Endothelial cell of umbilical vein (primary cell): ENCODE results near the gene SPEN. TPM values are rescaled to one million over a fixed set of nuclear protein-coding genes. Genes with fewer than 3 reads are reported as not detected.
A peak's percentile ranks its signal among the peaks of the same experiment; 100 is the strongest.

Experiments used
- BruUV-seq: library from RNA; stranded (reverse); fragments of 400-500 nt; replicated peaks from 2 replicates; lab custom pipeline; 2021; lab: Mats Ljungman, UMichigan
- CTCF ChIA-PET: fragments of 300-600, 350-600 bp; sonication (Branson Sonifier 250); formaldehyde crosslinking; loops from one replicate; lab custom pipeline; 2021; ENCODE audit warnings: antibody characterized with exemption, inconsistent platforms; lab: Charles Lee
- POLR2A ChIA-PET: fragments of 300-600, 350-600 bp; sonication (Branson Sonifier 250); formaldehyde crosslinking; loops from one replicate; lab custom pipeline; 2021; ENCODE audit warnings: antibody characterized with exemption, inconsistent platforms; lab: Charles Lee
- DNase-seq: peaks from one replicate; pipeline ENCODE4 v3.0.0-alpha.2; 2011; ENCODE audit warnings: low read depth, low spot score
- FAIRE-seq: peaks from 2 replicates; lab custom pipeline; 2011; peaks lifted over from hg19 to GRCh38; lab: Jason Lieb, UNC
- H2AFZ ChIP-seq: 2 replicates; pipeline ENCODE4 v1.6.0; 2012; ENCODE audit warnings: low read depth, low read length, control low read depth, inconsistent platforms
- H3K27ac ChIP-seq: 2 replicates; pipeline ENCODE4 v1.5.1; 2011; ENCODE audit warnings: low read depth, mild to moderate bottlenecking, control low read depth, low read length, moderate library complexity; ENCODE audit not compliant: insufficient read depth
- H3K27me3 ChIP-seq, 2 experiments: 2 replicates each; pipeline versions ENCODE4 v1.6.0 to v1.6.1; 2011; ENCODE audit warnings: low read length in 2 of 2, mixed read lengths in 1 of 2; ENCODE audit not compliant: control insufficient read depth in 2 of 2, insufficient read depth in 2 of 2
- H3K36me3 ChIP-seq, 2 experiments: 2 replicates in 1 of 2; 3 replicates in 1 of 2; pipeline ENCODE4 v1.5.1; 2011; ENCODE audit warnings: low read length in 2 of 2, mild to moderate bottlenecking in 1 of 2, moderate library complexity in 1 of 2; ENCODE audit not compliant: control insufficient read depth in 2 of 2, insufficient read depth in 2 of 2; ENCODE audit errors: extremely low read depth in 1 of 2
- H3K4me1 ChIP-seq: 3 replicates; pipeline ENCODE4 v1.5.1; 2011; ENCODE audit warnings: mild to moderate bottlenecking, low read length; ENCODE audit not compliant: control insufficient read depth, insufficient read depth; ENCODE audit errors: extremely low read depth
- H3K4me2 ChIP-seq: 2 replicates; pipeline ENCODE4 v1.6.1; 2011; ENCODE audit warnings: low read length, control low read depth, mixed read lengths; ENCODE audit not compliant: insufficient read depth
- H3K4me3 ChIP-seq, 3 experiments: fragments of 200-600 bp in 1 of 3; sonication (generic), shearing (Covaris generic) in 1 of 3; replicated peaks in 1 of 3; 2 replicates each; pipeline ENCODE4 v1.5.1; 2011 to 2016; ENCODE audit warnings: control low read depth in 3 of 3, low read length in 3 of 3, mild to moderate bottlenecking in 2 of 3, inconsistent platforms in 1 of 3, low read depth in 1 of 3, moderate library complexity in 1 of 3; ENCODE audit not compliant: insufficient read depth in 1 of 3
- H3K79me2 ChIP-seq: 2 replicates; pipeline ENCODE4 v1.6.0; 2012; ENCODE audit warnings: low read length, inconsistent platforms; ENCODE audit not compliant: control insufficient read depth, insufficient read depth
- H3K9ac ChIP-seq: replicated peaks from 2 replicates; pipeline ENCODE3; 2011; ENCODE audit warnings: low read length, control low read depth; ENCODE audit not compliant: insufficient read depth; ENCODE audit errors: extremely low read depth
- H3K9me1 ChIP-seq: replicated peaks from 3 replicates; pipeline ENCODE4 v1.6.0; 2011; ENCODE audit warnings: mild to moderate bottlenecking, low read length; ENCODE audit not compliant: control insufficient read depth, insufficient read depth; ENCODE audit errors: extremely low read depth
- H3K9me3 ChIP-seq: replicated peaks from 2 replicates; pipeline ENCODE4 v1.5.1; 2012; ENCODE audit warnings: low read length, inconsistent platforms; ENCODE audit not compliant: control insufficient read depth, insufficient read depth
- H4K20me1 ChIP-seq: replicated peaks from 2 replicates; pipeline ENCODE3; 2011; ENCODE audit warnings: mild to moderate bottlenecking, low read length; ENCODE audit not compliant: control insufficient read depth, insufficient read depth; ENCODE audit errors: extremely low read depth
- EZH2 ChIP-seq: IDR thresholded peaks from 2 replicates; pipeline ENCODE4 v1.6.1; 2012; ENCODE audit warnings: borderline replicate concordance, low read depth, mild to moderate bottlenecking, moderate library complexity, low read length, inconsistent platforms; ENCODE audit not compliant: severe bottlenecking
- FOS ChIP-seq: IDR thresholded peaks from 2 replicates; pipeline ENCODE4 v1.6.1; 2011; ENCODE audit warnings: mild to moderate bottlenecking, low read length, moderate library complexity, borderline replicate concordance; ENCODE audit not compliant: insufficient read depth
- GATA2 ChIP-seq: IDR thresholded peaks from 2 replicates; pipeline ENCODE4 v1.7.0; 2011; ENCODE audit warnings: low read depth, mild to moderate bottlenecking, moderate library complexity, mixed read lengths, low read length; ENCODE audit not compliant: insufficient read length, insufficient read depth
- JUN ChIP-seq: IDR thresholded peaks from 2 replicates; pipeline ENCODE4 v1.6.1; 2011; ENCODE audit warnings: borderline replicate concordance, low read depth; ENCODE audit not compliant: insufficient read length, insufficient read depth
- MAX ChIP-seq: IDR thresholded peaks from 2 replicates; pipeline ENCODE4 v1.6.1; 2011; ENCODE audit not compliant: insufficient read depth, insufficient read length
- MYC ChIP-seq: IDR thresholded peaks from one replicate; pipeline ENCODE4 v1.6.1; 2011; ENCODE audit warnings: mild to moderate bottlenecking, low read depth, low read length
- POLR2A ChIP-seq: IDR thresholded peaks from 2 replicates; pipeline ENCODE4 v1.6.1; 2012; ENCODE audit warnings: low read depth, mild to moderate bottlenecking, control low read depth, low read length
- dilution Hi-C: fragments of 300-500 bp; cut with MboI; formaldehyde crosslinking; loops from one replicate; pipeline ENCODE4 v1.15.0; 2019; ENCODE audit warnings: low sequenced_read_pairs; ENCODE audit not compliant: extremely low pct_ligation_motif_present
- intact Hi-C: fragments of 100-400 bp; cut with micrococcal nuclease; formaldehyde crosslinking; loops from one replicate; pipeline ENCODE4 v1.10.0; 2022
- polyA plus RNA-seq, 4 experiments: library from polyadenylated mRNA; depleted of rRNA in 3 of 4; stranded (reverse) in 3 of 4; unstranded in 1 of 4; fragments of >200 nt; gene quantifications; 2 replicates each; pipeline versions ENCODE4 v1.2.1 to v1.2.3, GENCODE V29; 2011 to 2012; ENCODE audit warnings: missing spikeins in 1 of 4
- total RNA-seq: library from RNA; stranded (reverse); gene quantifications from 2 replicates; pipeline ENCODE4 v1.2.3, GENCODE V29; 2021

Gene SPEN
- total and polyA plus RNA-seq, 2 donors (not counting 3 experiments of a cell fraction or from before 2014, with no cell fraction given): 9.3 to 44.4 TPM

GRCh38 chr1:15902882-15903281 is 55.4 kb downstream of the SPEN start:
- H3K9ac ChIP-seq: no peak overlapping the region
- H3K9me3 ChIP-seq: no peaks in the 10 kb centered on the region
- H3K36me3 ChIP-seq: no peaks in the 10 kb centered on the region
- dilution Hi-C loops (no loop called here), intact Hi-C loops (no loop called here)
- no peak overlapping the region for H3K4me2 ChIP-seq
- BruUV-seq: no TSS peak
- no peak overlapping the region for H2AFZ ChIP-seq
- peaks cover 5% of the 10 kb centered on the region for H3K4me1 ChIP-seq
- H3K27me3 ChIP-seq: no peaks in the 10 kb centered on the region
- no peak overlapping the region for H3K4me3 ChIP-seq
- peaks cover 3% of the 10 kb centered on the region for H4K20me1 ChIP-seq
- FAIRE-seq (peak; percentile 55), DNase-seq (no peak)
- H3K9me1 ChIP-seq: no peaks in the 10 kb centered on the region
- H3K79me2 ChIP-seq: peaks cover 97% of the 10 kb centered on the region
- POLR2A ChIA-PET: interaction anchor here (0.5 kb wide), 1 partner anchor 106 kb away, joined by 3 read pairs; no protein-coding TSS in a partner anchor
- TF ChIP-seq FOS (peak; percentile 12), POLR2A (no peak)
- CTCF ChIA-PET: no interaction called here
- H3K27ac ChIP-seq: no peak overlapping the region

GRCh38 chr1:15908597-15908996 is 61.1 kb downstream of the SPEN start:
- Histone ChIP-seq H3K27ac (no peak overlapping the region), H3K4me1 (no peaks in the 10 kb centered on the region), H3K9ac (no peak overlapping the region), H3K27me3 (no peaks in the 10 kb centered on the region), H2AFZ (no peak overlapping the region), H3K4me3 (no peak overlapping the region), H3K9me3 (no peaks in the 10 kb centered on the region), H3K79me2 (peaks cover 65% of the 10 kb centered on the region), H3K4me2 (no peak overlapping the region), H3K36me3 (peaks cover 0 to 3% of the 10 kb centered on the region in 2 experiments), H3K9me1 (no peaks in the 10 kb centered on the region), H4K20me1 (no peaks in the 10 kb centered on the region)
- CTCF ChIA-PET: no interaction called here
- DNase-seq (no peak), FAIRE-seq (no peak)
- POLR2A ChIA-PET: no interaction called here
- BruUV-seq: no TSS peak
- intact Hi-C loops: loop anchor here (5.0 kb wide), 1 partner anchor 91 kb away; no protein-coding TSS in a partner anchor
- TF ChIP-seq MAX (no peak), JUN (no peak), MYC (no peak), EZH2 (no peak), GATA2 (no peak), FOS (no peak)
- dilution Hi-C loops: no loop called here
